ENCODE results near the gene RPS15.

DNA sequence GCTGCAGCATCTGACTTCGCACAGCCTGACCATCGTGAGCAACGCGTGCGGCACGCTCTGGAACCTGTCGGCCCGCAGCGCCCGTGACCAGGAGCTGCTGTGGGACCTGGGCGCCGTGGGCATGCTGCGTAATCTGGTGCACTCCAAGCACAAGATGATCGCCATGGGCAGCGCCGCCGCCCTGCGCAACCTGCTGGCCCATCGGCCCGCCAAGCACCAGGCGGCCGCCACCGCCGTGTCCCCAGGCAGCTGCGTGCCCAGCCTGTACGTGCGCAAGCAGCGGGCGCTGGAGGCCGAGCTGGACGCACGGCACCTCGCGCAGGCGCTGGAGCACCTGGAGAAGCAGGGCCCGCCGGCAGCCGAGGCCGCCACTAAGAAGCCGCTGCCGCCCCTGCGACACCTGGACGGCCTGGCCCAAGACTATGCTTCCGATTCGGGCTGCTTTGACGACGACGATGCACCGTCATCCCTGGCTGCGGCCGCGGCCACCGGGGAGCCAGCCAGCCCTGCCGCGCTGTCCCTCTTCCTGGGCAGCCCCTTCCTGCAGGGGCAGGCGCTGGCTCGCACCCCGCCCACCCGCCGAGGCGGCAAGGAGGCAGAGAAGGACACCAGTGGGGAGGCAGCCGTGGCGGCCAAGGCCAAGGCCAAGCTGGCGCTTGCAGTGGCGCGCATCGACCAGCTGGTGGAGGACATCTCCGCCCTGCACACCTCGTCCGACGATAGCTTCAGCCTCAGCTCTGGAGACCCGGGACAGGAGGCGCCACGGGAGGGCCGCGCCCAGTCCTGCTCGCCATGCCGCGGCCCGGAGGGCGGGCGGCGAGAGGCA is 27.2 kb downstream of the RPS15 start:
- TF ChIP-seq, protein P1, sequence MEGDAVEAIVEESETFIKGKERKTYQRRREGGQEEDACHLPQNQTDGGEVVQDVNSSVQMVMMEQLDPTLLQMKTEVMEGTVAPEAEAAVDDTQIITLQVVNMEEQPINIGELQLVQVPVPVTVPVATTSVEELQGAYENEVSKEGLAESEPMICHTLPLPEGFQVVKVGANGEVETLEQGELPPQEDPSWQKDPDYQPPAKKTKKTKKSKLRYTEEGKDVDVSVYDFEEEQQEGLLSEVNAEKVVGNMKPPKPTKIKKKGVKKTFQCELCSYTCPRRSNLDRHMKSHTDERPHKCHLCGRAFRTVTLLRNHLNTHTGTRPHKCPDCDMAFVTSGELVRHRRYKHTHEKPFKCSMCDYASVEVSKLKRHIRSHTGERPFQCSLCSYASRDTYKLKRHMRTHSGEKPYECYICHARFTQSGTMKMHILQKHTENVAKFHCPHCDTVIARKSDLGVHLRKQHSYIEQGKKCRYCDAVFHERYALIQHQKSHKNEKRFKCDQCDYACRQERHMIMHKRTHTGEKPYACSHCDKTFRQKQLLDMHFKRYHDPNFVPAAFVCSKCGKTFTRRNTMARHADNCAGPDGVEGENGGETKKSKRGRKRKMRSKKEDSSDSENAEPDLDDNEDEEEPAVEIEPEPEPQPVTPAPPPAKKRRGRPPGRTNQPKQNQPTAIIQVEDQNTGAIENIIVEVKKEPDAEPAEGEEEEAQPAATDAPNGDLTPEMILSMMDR (IDR thresholded peaks at IDR 0.05; ENCODE audit: insufficient read depth, low read depth, low read length) = no peak
- TF ChIP-seq EZH2 (IDR thresholded peaks at IDR 0.05; ENCODE audit: insufficient read depth, low read length) = no peak
